H1 (cell line): ENCODE results near the gene OR51B2.

ENCODE experiments used
- CREB1 ChIP-seq: IDR thresholded peaks from 2 replicates; pipeline ENCODE4 v1.6.1; 2012; ENCODE audit warnings: inconsistent platforms
- CTBP2 ChIP-seq: IDR thresholded peaks from 2 replicates; pipeline ENCODE4 v1.7.0; 2011; ENCODE audit warnings: borderline replicate concordance, mild to moderate bottlenecking, moderate library complexity, mixed read lengths, low read length; ENCODE audit not compliant: insufficient read depth, insufficient read length
- EZH2 ChIP-seq: fragments of 200-600 bp; sonication (generic); IDR thresholded peaks from 2 replicates; pipeline ENCODE4 v1.7.1; 2012; ENCODE audit warnings: low read depth, mild to moderate bottlenecking, moderate library complexity, low read length, inconsistent platforms; ENCODE audit not compliant: severe bottlenecking
- HDAC2 ChIP-seq, 2 experiments: fragments of 300-600 bp in 1 of 2; sonication (generic) in 1 of 2; IDR thresholded peaks; 2 replicates each; pipeline ENCODE4 v1.6.1; 2011 to 2012; ENCODE audit warnings: low read depth in 2 of 2, low read length in 2 of 2, mild to moderate bottlenecking in 2 of 2, moderate library complexity in 2 of 2, borderline replicate concordance in 1 of 2, inconsistent platforms in 1 of 2
- NRF1 ChIP-seq: IDR thresholded peaks from 2 replicates; pipeline ENCODE4 v1.6.1; 2011; ENCODE audit warnings: mild to moderate bottlenecking, low read depth, low read length, improper control_type of control experiment
- POLR2A ChIP-seq, 2 experiments: IDR thresholded peaks; 1 replicate in 1 of 2; 2 replicates in 1 of 2; pipeline ENCODE4 v1.6.1; 2011; ENCODE audit warnings: low read depth in 2 of 2, low read length in 2 of 2, mild to moderate bottlenecking in 2 of 2; ENCODE audit errors: control extremely low read depth in 1 of 2
- POLR2AphosphoS5 ChIP-seq: IDR thresholded peaks from 2 replicates; pipeline ENCODE4 v1.6.1; 2011; ENCODE audit warnings: low read depth, low read length
- SIN3A ChIP-seq, 2 experiments: IDR thresholded peaks in 1 of 2; conservative IDR thresholded peaks in 1 of 2; 2 replicates each; pipeline ENCODE4 v1.6.1; 2011 to 2012; ENCODE audit warnings: low read length in 2 of 2, improper control_type of control experiment in 1 of 2, low read depth in 1 of 2, mild to moderate bottlenecking in 1 of 2
- SUZ12 ChIP-seq: fragments of 200-600 bp; sonication (generic); IDR thresholded peaks from 2 replicates; pipeline ENCODE4 v1.6.1; 2012; ENCODE audit warnings: mild to moderate bottlenecking, inconsistent platforms, low read length, moderate library complexity, mixed read lengths
- TAF1 ChIP-seq: IDR thresholded peaks from 2 replicates; pipeline ENCODE4 v1.6.1; 2011; ENCODE audit warnings: mild to moderate bottlenecking, low read depth, low read length
- ZNF274 ChIP-seq: IDR thresholded peaks from 2 replicates; pipeline ENCODE4 v1.7.0; 2012; ENCODE audit warnings: low read length, borderline replicate concordance; ENCODE audit errors: extremely low read depth
- TF ChIP-seq, protein P1 (sequence below), 3 experiments: IDR thresholded peaks; 1 replicate in 2 of 3; 2 replicates in 1 of 3; pipeline versions ENCODE4 v1.5.1 to v1.6.1; 2011; ENCODE audit warnings: low read length in 3 of 3, mild to moderate bottlenecking in 3 of 3, inconsistent platforms in 2 of 3, low read depth in 1 of 3, moderate library complexity in 1 of 3; ENCODE audit not compliant: insufficient read depth in 1 of 3; ENCODE audit errors: control extremely low read depth in 1 of 3
- TF ChIP-seq, protein P2 (sequence below): IDR thresholded peaks from 2 replicates; pipeline ENCODE4 v1.6.1; 2011; ENCODE audit warnings: low read length, improper control_type of control experiment

DNA sequence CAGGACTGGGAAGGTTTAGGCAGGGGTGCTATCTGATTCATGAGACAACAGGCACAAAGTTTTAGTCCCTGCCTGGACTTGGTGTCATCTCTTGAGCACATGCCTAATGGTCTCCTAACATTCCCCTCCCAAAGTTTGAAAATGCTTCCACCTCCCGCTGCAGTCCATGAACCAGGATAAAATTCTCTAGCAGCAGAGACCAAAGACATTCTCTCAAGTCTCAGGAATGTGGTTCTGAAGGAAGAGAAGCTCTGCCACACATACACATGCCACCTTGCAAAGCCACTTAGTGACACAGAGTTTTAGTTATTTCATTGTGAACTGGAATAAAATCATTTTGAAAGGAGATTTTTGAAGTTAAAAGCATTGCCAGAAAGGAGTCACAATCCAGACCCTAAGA is 42.8 kb upstream of the OR51B2 start:
- TF ChIP-seq, protein P1, sequence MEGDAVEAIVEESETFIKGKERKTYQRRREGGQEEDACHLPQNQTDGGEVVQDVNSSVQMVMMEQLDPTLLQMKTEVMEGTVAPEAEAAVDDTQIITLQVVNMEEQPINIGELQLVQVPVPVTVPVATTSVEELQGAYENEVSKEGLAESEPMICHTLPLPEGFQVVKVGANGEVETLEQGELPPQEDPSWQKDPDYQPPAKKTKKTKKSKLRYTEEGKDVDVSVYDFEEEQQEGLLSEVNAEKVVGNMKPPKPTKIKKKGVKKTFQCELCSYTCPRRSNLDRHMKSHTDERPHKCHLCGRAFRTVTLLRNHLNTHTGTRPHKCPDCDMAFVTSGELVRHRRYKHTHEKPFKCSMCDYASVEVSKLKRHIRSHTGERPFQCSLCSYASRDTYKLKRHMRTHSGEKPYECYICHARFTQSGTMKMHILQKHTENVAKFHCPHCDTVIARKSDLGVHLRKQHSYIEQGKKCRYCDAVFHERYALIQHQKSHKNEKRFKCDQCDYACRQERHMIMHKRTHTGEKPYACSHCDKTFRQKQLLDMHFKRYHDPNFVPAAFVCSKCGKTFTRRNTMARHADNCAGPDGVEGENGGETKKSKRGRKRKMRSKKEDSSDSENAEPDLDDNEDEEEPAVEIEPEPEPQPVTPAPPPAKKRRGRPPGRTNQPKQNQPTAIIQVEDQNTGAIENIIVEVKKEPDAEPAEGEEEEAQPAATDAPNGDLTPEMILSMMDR (IDR thresholded peaks at IDR 0.05; ENCODE audit: control extremely low read depth in 1 of 3, insufficient read depth in 1 of 3, low read depth in 1 of 3, low read length in 3 of 3): no peak
- TF ChIP-seq NRF1: no peak
- TF ChIP-seq EZH2: no peak
- TF ChIP-seq, protein P2, sequence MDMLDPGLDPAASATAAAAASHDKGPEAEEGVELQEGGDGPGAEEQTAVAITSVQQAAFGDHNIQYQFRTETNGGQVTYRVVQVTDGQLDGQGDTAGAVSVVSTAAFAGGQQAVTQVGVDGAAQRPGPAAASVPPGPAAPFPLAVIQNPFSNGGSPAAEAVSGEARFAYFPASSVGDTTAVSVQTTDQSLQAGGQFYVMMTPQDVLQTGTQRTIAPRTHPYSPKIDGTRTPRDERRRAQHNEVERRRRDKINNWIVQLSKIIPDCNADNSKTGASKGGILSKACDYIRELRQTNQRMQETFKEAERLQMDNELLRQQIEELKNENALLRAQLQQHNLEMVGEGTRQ: no peak
- TF ChIP-seq ZNF274: no peak
- TF ChIP-seq POLR2AphosphoS5: no peak
- TF ChIP-seq CREB1: no peak
- TF ChIP-seq CTBP2: no peak
- TF ChIP-seq SIN3A (conservative IDR thresholded peaks at IDR 0.05 in 1 of 2, IDR thresholded peaks at IDR 0.05 in 1 of 2; ENCODE audit: low read depth in 1 of 2, low read length in 2 of 2): no peak
- no peak for TF ChIP-seq TAF1
- no peak for TF ChIP-seq POLR2A (IDR thresholded peaks at IDR 0.05; ENCODE audit: control extremely low read depth in 1 of 2, low read depth in 2 of 2, low read length in 2 of 2)
- TF ChIP-seq SUZ12: no peak
- no peak for TF ChIP-seq HDAC2 (IDR thresholded peaks at IDR 0.05; ENCODE audit: borderline replicate concordance in 1 of 2, low read depth in 2 of 2, low read length in 2 of 2)
